ENCODE results near the gene RPL11.

GRCh38 chr1:23646091-23646490 is 45.5 kb upstream of the RPL11 start:
- TF ChIP-seq CTCF (IDR thresholded peaks at IDR 0.05; ENCODE audit: insufficient read depth, low read length) (no peak), POLR2AphosphoS5 (IDR thresholded peaks at IDR 0.05; ENCODE audit: low read depth) (no peak), REST (IDR thresholded peaks at IDR 0.05; ENCODE audit: insufficient replicate concordance, low read depth) (no peak)

Measured in HL-60 (cell line).